ENCODE measurements around the gene BTBD9.

GRCh38 chr6:38525888-38526287 is 113.8 kb downstream of the BTBD9 start:
- TF ChIP-seq POLR2A (IDR thresholded peaks at IDR 0.05; ENCODE audit: low read length) (no peak), GATA1 (IDR thresholded peaks at IDR 0.05; ENCODE audit: low read depth, low read length) (no peak)

Data from erythroblast (primary cell).